ENCODE data around the gene PAX8. TPM values are rescaled to one million over a fixed set of nuclear protein-coding genes. Genes with fewer than 3 reads are reported as not detected.

Gene PAX8
- total RNA-seq, 3 donors from 2014 or later, result 0.73 to 1.1 (median 0.98) TPM

- H3K9me3 Mint-ChIP-seq, result no peaks in the 10 kb centered on the region
- H3K4me1 Mint-ChIP-seq (ENCODE audit: low read depth), result peaks cover 92% of the 10 kb centered on the region
- ATAC-seq, result no peak
- DNase-seq, result no peak
- H3K36me3 Mint-ChIP-seq (ENCODE audit: insufficient read depth), result peaks cover 34% of the 10 kb centered on the region
- H3K27me3 Mint-ChIP-seq (ENCODE audit: low read depth), result no peaks in the 10 kb centered on the region
- H3K4me3 Mint-ChIP-seq, result peak overlapping the region; percentile 50
These were observed 97.3 kb downstream of the PAX8 start for GRCh38 chr2:113181258-113182051.

GRCh38 chr2:113180131-113180946 lies 98.4 kb downstream of the PAX8 start:
- Mint-ChIP-seq H3K36me3 (ENCODE audit: insufficient read depth) (peaks cover 28% of the 10 kb centered on the region), H3K4me1 (ENCODE audit: low read depth) (peaks cover 88% of the 10 kb centered on the region), H3K4me3 (peak overlapping the region; percentile 50), H3K9me3 (no peaks in the 10 kb centered on the region), H3K27me3 (ENCODE audit: low read depth) (no peaks in the 10 kb centered on the region)
- ATAC-seq (peak; percentile 62 to 66), DNase-seq (peak; percentile 19)

- ATAC-seq (no peak), DNase-seq (no peak)
- Mint-ChIP-seq H3K4me3 (peak overlapping the region; percentile 69), H3K36me3 (ENCODE audit: insufficient read depth) (peaks cover 26% of the 10 kb centered on the region), H3K4me1 (ENCODE audit: low read depth) (peaks cover 84% of the 10 kb centered on the region), H3K27me3 (ENCODE audit: low read depth) (no peaks in the 10 kb centered on the region), H3K9me3 (no peaks in the 10 kb centered on the region)
These were observed 99.2 kb downstream of the PAX8 start for GRCh38 chr2:113179446-113180045.

- Mint-ChIP-seq H3K9me3 (no peaks in the 10 kb centered on the region), H3K27me3 (ENCODE audit: low read depth) (no peaks in the 10 kb centered on the region), H3K4me1 (ENCODE audit: low read depth) (peaks cover 82% of the 10 kb centered on the region), H3K36me3 (ENCODE audit: insufficient read depth) (peaks cover 24% of the 10 kb centered on the region), H3K4me3 (peak overlapping the region; percentile 69)
- peak; percentile 68 for ATAC-seq
- DNase-seq, result peak; percentile 45
These were observed 99.8 kb downstream of the PAX8 start for GRCh38 chr2:113178891-113179290.

- peaks cover 19% of the 10 kb centered on the region for H3K36me3 Mint-ChIP-seq (ENCODE audit: insufficient read depth)
- H3K4me1 Mint-ChIP-seq (ENCODE audit: low read depth), result peaks cover 82% of the 10 kb centered on the region
- H3K4me3 Mint-ChIP-seq, result peak overlapping the region; percentile 52
- ATAC-seq (no peak), DNase-seq (no peak)
- no peaks in the 10 kb centered on the region for H3K9me3 Mint-ChIP-seq
- no peaks in the 10 kb centered on the region for H3K27me3 Mint-ChIP-seq (ENCODE audit: low read depth)
These were observed 100.5 kb downstream of the PAX8 start for GRCh38 chr2:113178069-113178746.

GRCh38 chr2:113176696-113177355 lies 101.9 kb downstream of the PAX8 start:
- Mint-ChIP-seq H3K9me3 (no peaks in the 10 kb centered on the region), H3K4me1 (ENCODE audit: low read depth) (peaks cover 85% of the 10 kb centered on the region), H3K36me3 (ENCODE audit: insufficient read depth) (peaks cover 16% of the 10 kb centered on the region), H3K27me3 (ENCODE audit: low read depth) (no peaks in the 10 kb centered on the region), H3K4me3 (peak overlapping the region; percentile 86)
- ATAC-seq, result no peak
- DNase-seq, result no peak

- peaks cover 15% of the 10 kb centered on the region for H3K36me3 Mint-ChIP-seq (ENCODE audit: insufficient read depth)
- DNase-seq (peak; percentile 21), ATAC-seq (no peak)
- no peaks in the 10 kb centered on the region for H3K27me3 Mint-ChIP-seq (ENCODE audit: low read depth)
- peak overlapping the region; percentile 86 for H3K4me3 Mint-ChIP-seq
- peaks cover 85% of the 10 kb centered on the region for H3K4me1 Mint-ChIP-seq (ENCODE audit: low read depth)
- no peaks in the 10 kb centered on the region for H3K9me3 Mint-ChIP-seq
These were observed 102.7 kb downstream of the PAX8 start for GRCh38 chr2:113175736-113176695.

- H3K9me3 Mint-ChIP-seq, result no peaks in the 10 kb centered on the region
- H3K4me3 Mint-ChIP-seq, result peak overlapping the region; percentile 86
- H3K4me1 Mint-ChIP-seq (ENCODE audit: low read depth), result peaks cover 79% of the 10 kb centered on the region
- no peaks in the 10 kb centered on the region for H3K27me3 Mint-ChIP-seq (ENCODE audit: low read depth)
- ATAC-seq (peak; percentile 35 to 39), DNase-seq (peak; percentile 34)
- H3K36me3 Mint-ChIP-seq (ENCODE audit: insufficient read depth), result peaks cover 15% of the 10 kb centered on the region
These were observed 103.6 kb downstream of the PAX8 start for GRCh38 chr2:113175042-113175628.

GRCh38 chr2:113174376-113174750 lies 104.4 kb downstream of the PAX8 start:
- H3K4me3 Mint-ChIP-seq, result peak overlapping the region; percentile 86
- H3K36me3 Mint-ChIP-seq (ENCODE audit: insufficient read depth), result peaks cover 15% of the 10 kb centered on the region
- no peaks in the 10 kb centered on the region for H3K9me3 Mint-ChIP-seq
- peaks cover 78% of the 10 kb centered on the region for H3K4me1 Mint-ChIP-seq (ENCODE audit: low read depth)
- no peaks in the 10 kb centered on the region for H3K27me3 Mint-ChIP-seq (ENCODE audit: low read depth)
- no peak for DNase-seq
- ATAC-seq, result no peak

- peaks cover 11% of the 10 kb centered on the region for H3K36me3 Mint-ChIP-seq (ENCODE audit: insufficient read depth)
- ATAC-seq (peak; percentile 85 to 87), DNase-seq (peak; percentile 73)
- peak within 1 kb of the TSS; percentile 86 for H3K4me3 Mint-ChIP-seq
- no peaks in the 10 kb centered on the region for H3K9me3 Mint-ChIP-seq
- H3K27me3 Mint-ChIP-seq (ENCODE audit: low read depth), result no peaks in the 10 kb centered on the region
- H3K4me1 Mint-ChIP-seq (ENCODE audit: low read depth), result peaks cover 78% of the 10 kb centered on the region
These were observed 105.0 kb downstream of the PAX8 start, which contains the start of gene PSD4 for GRCh38 chr2:113173542-113174375. TSS of gene PSD4 (plus strand) at chr2:113173971. CDS start at chr2:113182457, 8,486 bp downstream.

- H3K27me3 Mint-ChIP-seq (ENCODE audit: low read depth), result no peaks in the 10 kb centered on the region
- DNase-seq, result no peak
- H3K9me3 Mint-ChIP-seq, result no peaks in the 10 kb centered on the region
- ATAC-seq, result no peak
- peak overlapping the region; percentile 86 for H3K4me3 Mint-ChIP-seq
- peaks cover 78% of the 10 kb centered on the region for H3K4me1 Mint-ChIP-seq (ENCODE audit: low read depth)
- peaks cover 8% of the 10 kb centered on the region for H3K36me3 Mint-ChIP-seq (ENCODE audit: insufficient read depth)
These were observed 105.8 kb downstream of the PAX8 start for GRCh38 chr2:113172721-113173541.

Measured in activated T-cell treated with anti-CD3 and anti-CD28 coated beads, Interleukin-2, amount 50 U/mL, for 4 hours (primary cell).